ENCODE data around the gene HJV.

HJV gene

GRCh38 chr1:145993618-145994390, 27.7 kb downstream of the HJV start:
- no peak for DNase-seq (ENCODE audit: low read depth in 1 of 2, low spot score in 1 of 2)

GRCh38 chr1:145992958-145993617, 28.4 kb downstream of the HJV start:
- DNase-seq (ENCODE audit: low read depth in 1 of 2, low spot score in 1 of 2) = no peak

- DNase-seq (ENCODE audit: low read depth in 1 of 2, low spot score in 1 of 2) = no peak
Measured at GRCh38 chr1:145992502-145992936, 29.0 kb downstream of the HJV start.

- no peak for DNase-seq (ENCODE audit: low read depth in 1 of 2, low spot score in 1 of 2)
Measured at GRCh38 chr1:145991735-145992412, 29.7 kb downstream of the HJV start.

- DNase-seq (ENCODE audit: low read depth in 1 of 2, low spot score in 1 of 2) = no peak
Measured at GRCh38 chr1:145990249-145990855, 31.2 kb downstream of the HJV start.

- no peak for DNase-seq (ENCODE audit: low read depth in 1 of 2, low spot score in 1 of 2)
Measured at GRCh38 chr1:145988773-145989172, 32.8 kb downstream of the HJV start.

GRCh38 chr1:145987926-145988325, 33.6 kb downstream of the HJV start:
- no peak for DNase-seq (ENCODE audit: low read depth in 1 of 2, low spot score in 1 of 2)

GRCh38 chr1:145986551-145986950, 35.0 kb downstream of the HJV start:
- no peak for DNase-seq (ENCODE audit: low read depth in 1 of 2, low spot score in 1 of 2)

- DNase-seq (ENCODE audit: low read depth in 1 of 2, low spot score in 1 of 2) = no peak
Measured at GRCh38 chr1:145985502-145986439, 35.8 kb downstream of the HJV start.

GRCh38 chr1:145985129-145985501, 36.4 kb downstream of the HJV start:
- DNase-seq (ENCODE audit: low read depth in 1 of 2, low spot score in 1 of 2) = no peak

- no peak for DNase-seq (ENCODE audit: low read depth in 1 of 2, low spot score in 1 of 2)
Measured at GRCh38 chr1:145983960-145984830, 37.3 kb downstream of the HJV start.

- no peak for DNase-seq (ENCODE audit: low read depth in 1 of 2, low spot score in 1 of 2)
Measured at GRCh38 chr1:145983206-145983675, 38.3 kb downstream of the HJV start.

- DNase-seq (ENCODE audit: low read depth in 1 of 2, low spot score in 1 of 2) = no peak
Measured at GRCh38 chr1:145982010-145982723, 39.4 kb downstream of the HJV start.

- DNase-seq (ENCODE audit: low read depth in 1 of 2, low spot score in 1 of 2) = no peak
Measured at GRCh38 chr1:145980457-145980994, 41.0 kb downstream of the HJV start.

GRCh38 chr1:145979746-145980456, 41.6 kb downstream of the HJV start:
- no peak for DNase-seq (ENCODE audit: low read depth in 1 of 2, low spot score in 1 of 2)

GRCh38 chr1:145978854-145979745, 42.4 kb downstream of the HJV start:
- DNase-seq (ENCODE audit: low read depth in 1 of 2, low spot score in 1 of 2) = peak; percentile 28 to 65

GRCh38 chr1:145978471-145978853, 43.1 kb downstream of the HJV start:
- DNase-seq (ENCODE audit: low read depth in 1 of 2, low spot score in 1 of 2) = no peak

Data from activated T-helper 1 cell treated with anti-CD3 and anti-CD28 coated beads, Interleukin-2, amount 50 U/mL, for 16 hours (primary cell).